Medulla oblongata (tissue), 1 donor: ENCODE data around the gene SOX1.

Experiments
- DNase-seq: peaks from one replicate; pipeline ENCODE4 v3.0.0-alpha.2; 2015; ENCODE audit errors: extremely low spot score

The SOX1 gene

GRCh38 chr13:112058941-112059340 lies 8.0 kb upstream of the SOX1 start:
- no peak for DNase-seq

- DNase-seq: no peak
Observed at GRCh38 chr13:112059457-112060281, 7.3 kb upstream of the SOX1 start.

GRCh38 chr13:112060282-112060830 lies 6.6 kb upstream of the SOX1 start:
- DNase-seq: no peak

GRCh38 chr13:112060899-112061366 lies 6.0 kb upstream of the SOX1 start:
- DNase-seq: no peak

- no peak for DNase-seq
Observed at GRCh38 chr13:112061367-112062061, 5.4 kb upstream of the SOX1 start.

GRCh38 chr13:112062072-112062567 lies 4.8 kb upstream of the SOX1 start:
- DNase-seq: no peak

- no peak for DNase-seq
Observed at GRCh38 chr13:112062571-112063570, 4.1 kb upstream of the SOX1 start.

GRCh38 chr13:112063807-112064206 lies 3.1 kb upstream of the SOX1 start:
- DNase-seq: no peak

GRCh38 chr13:112064222-112064621 lies 2.7 kb upstream of the SOX1 start:
- no peak for DNase-seq

- DNase-seq: no peak
Observed at GRCh38 chr13:112065521-112065866, 1.5 kb upstream of the SOX1 start.

GRCh38 chr13:112065867-112066623 lies 904 bp upstream of the SOX1 start:
- no peak for DNase-seq

GRCh38 chr13:112066624-112067004 lies 335 bp upstream of the SOX1 start:
- DNase-seq: peak; percentile 62

- no peak for DNase-seq
Observed at GRCh38 chr13:112067871-112068539, 1.1 kb downstream of the SOX1 start.

GRCh38 chr13:112068540-112069060 lies 1.7 kb downstream of the SOX1 start:
- no peak for DNase-seq

GRCh38 chr13:112069061-112069844 lies 2.3 kb downstream of the SOX1 start:
- no peak for DNase-seq

GRCh38 chr13:112069845-112070251 lies 2.9 kb downstream of the SOX1 start:
- DNase-seq: no peak

GRCh38 chr13:112071102-112071722 lies 4.3 kb downstream of the SOX1 start:
- DNase-seq: no peak

- DNase-seq: no peak
Observed at GRCh38 chr13:112071723-112072533, 5.0 kb downstream of the SOX1 start.
